Measurements from ENCODE around the gene C22orf15. TPM values are rescaled to one million over a fixed set of nuclear protein-coding genes. Genes with fewer than 3 reads are reported as not detected.

The C22orf15 gene
- total and polyA plus RNA-seq, 2 donors (not counting 3 experiments of a cell fraction or from before 2014, with no cell fraction given) = 0.86 TPM; not detected in 1

- no peak overlapping the region for H3K9ac ChIP-seq (replicated peaks; ENCODE audit: extremely low read depth, insufficient read depth, low read length)
- no peaks in the 10 kb centered on the region for H3K27me3 ChIP-seq (ENCODE audit: control insufficient read depth in 2 of 2, insufficient read depth in 2 of 2, low read length in 2 of 2)
- H3K4me3 ChIP-seq (replicated peaks in 1 of 3; ENCODE audit: insufficient read depth in 1 of 3, low read depth in 1 of 3, low read length in 3 of 3) = no peak overlapping the region
- dilution Hi-C loops (cut with MboI; ENCODE audit: extremely low pct_ligation_motif_present, low sequenced_read_pairs) = no loop called here
- ChIA-PET POLR2A (no interaction called here), CTCF (interaction anchor here (0.8 kb wide), 1 partner anchor 8 kb away, joined by 3 read pairs; no protein-coding TSS in a partner anchor)
- no peak overlapping the region for H3K27ac ChIP-seq (ENCODE audit: insufficient read depth, low read depth, low read length)
- FAIRE-seq (no peak), DNase-seq (ENCODE audit: low read depth, low spot score) (no peak)
- no TSS peak for BruUV-seq (replicated peaks)
- H3K79me2 ChIP-seq (ENCODE audit: control insufficient read depth, insufficient read depth, low read length) = no peaks in the 10 kb centered on the region
- no peaks in the 10 kb centered on the region for H3K9me1 ChIP-seq (replicated peaks; ENCODE audit: control insufficient read depth, extremely low read depth, insufficient read depth, low read length)
- H2AFZ ChIP-seq (ENCODE audit: low read depth, low read length) = no peak overlapping the region
- intact Hi-C loops (cut with micrococcal nuclease) = no loop called here
- TF ChIP-seq EZH2 (IDR thresholded peaks at IDR 0.05; ENCODE audit: borderline replicate concordance, low read depth, low read length, severe bottlenecking) = no peak
- no peak for TF ChIP-seq POLR2AphosphoS5 (IDR thresholded peaks at IDR 0.05; ENCODE audit: insufficient read depth, low read depth, low read length)
- TF ChIP-seq POLR2A (IDR thresholded peaks at IDR 0.05; ENCODE audit: low read depth, low read length) = no peak
- TF ChIP-seq GATA2 (IDR thresholded peaks at IDR 0.05; ENCODE audit: insufficient read depth, insufficient read length, low read depth, low read length) = no peak
- no peak for TF ChIP-seq MYC (IDR thresholded peaks at IDR 0.05; ENCODE audit: low read depth, low read length)
- TF ChIP-seq FOS (IDR thresholded peaks at IDR 0.05; ENCODE audit: borderline replicate concordance, insufficient read depth, low read length) = no peak
- H3K36me3 ChIP-seq (ENCODE audit: control insufficient read depth in 2 of 2, extremely low read depth in 1 of 2, insufficient read depth in 2 of 2, low read length in 2 of 2) = no peaks in the 10 kb centered on the region
- H3K4me1 ChIP-seq (ENCODE audit: control insufficient read depth, extremely low read depth, insufficient read depth, low read length) = peaks cover 10% of the 10 kb centered on the region
- H4K20me1 ChIP-seq (replicated peaks; ENCODE audit: control insufficient read depth, extremely low read depth, insufficient read depth, low read length) = no peaks in the 10 kb centered on the region
- H3K9me3 ChIP-seq (replicated peaks; ENCODE audit: control insufficient read depth, insufficient read depth, low read length) = no peaks in the 10 kb centered on the region
- no peak overlapping the region for H3K4me2 ChIP-seq (ENCODE audit: insufficient read depth, low read length)
Measured at GRCh38 chr22:23753385-23753784, 9.4 kb upstream of the C22orf15 start.

GRCh38 chr22:23754220-23754919, 8.4 kb upstream of the C22orf15 start, which contains the start of gene VPREB3:
Gene VPREB3 (minus strand): TSS chr22:23754425. CDS start chr22:23754363, 62 bp downstream.
- intact Hi-C loops (cut with micrococcal nuclease) = no loop called here
- Histone ChIP-seq H4K20me1 (replicated peaks; ENCODE audit: control insufficient read depth, extremely low read depth, insufficient read depth, low read length) (no peaks in the 10 kb centered on the region), H3K9ac (replicated peaks; ENCODE audit: extremely low read depth, insufficient read depth, low read length) (no peak within 1 kb of the TSS), H3K9me1 (replicated peaks; ENCODE audit: control insufficient read depth, extremely low read depth, insufficient read depth, low read length) (no peaks in the 10 kb centered on the region), H3K4me1 (ENCODE audit: control insufficient read depth, extremely low read depth, insufficient read depth, low read length) (peaks cover 10% of the 10 kb centered on the region), H3K27me3 (ENCODE audit: control insufficient read depth in 2 of 2, insufficient read depth in 2 of 2, low read length in 2 of 2) (no peaks in the 10 kb centered on the region), H3K4me3 (replicated peaks in 1 of 3; ENCODE audit: insufficient read depth in 1 of 3, low read depth in 1 of 3, low read length in 3 of 3) (no peak within 1 kb of the TSS), H3K9me3 (replicated peaks; ENCODE audit: control insufficient read depth, insufficient read depth, low read length) (no peaks in the 10 kb centered on the region), H3K4me2 (ENCODE audit: insufficient read depth, low read length) (no peak within 1 kb of the TSS), H3K27ac (ENCODE audit: insufficient read depth, low read depth, low read length) (no peak within 1 kb of the TSS), H3K79me2 (ENCODE audit: control insufficient read depth, insufficient read depth, low read length) (no peaks in the 10 kb centered on the region), H2AFZ (ENCODE audit: low read depth, low read length) (no peak within 1 kb of the TSS), H3K36me3 (ENCODE audit: control insufficient read depth in 2 of 2, extremely low read depth in 1 of 2, insufficient read depth in 2 of 2, low read length in 2 of 2) (no peaks in the 10 kb centered on the region)
- no TSS peak for BruUV-seq (replicated peaks)
- POLR2A ChIA-PET = no interaction called here
- no peak for DNase-seq (ENCODE audit: low read depth, low spot score)
- dilution Hi-C loops (cut with MboI; ENCODE audit: extremely low pct_ligation_motif_present, low sequenced_read_pairs) = no loop called here
- CTCF ChIA-PET = interaction anchor here (0.8 to 1.6 kb wide), 4 partner anchors 9 to 17 kb away, joined by 3 to 7 read pairs (median 4); partner anchors contain the start of gene CHCHD10
- TF ChIP-seq POLR2A (IDR thresholded peaks at IDR 0.05; ENCODE audit: low read depth, low read length) (no peak), MYC (IDR thresholded peaks at IDR 0.05; ENCODE audit: low read depth, low read length) (no peak), POLR2AphosphoS5 (IDR thresholded peaks at IDR 0.05; ENCODE audit: insufficient read depth, low read depth, low read length) (no peak), MAX (IDR thresholded peaks at IDR 0.05; ENCODE audit: insufficient read depth, insufficient read length) (no peak), GATA2 (IDR thresholded peaks at IDR 0.05; ENCODE audit: insufficient read depth, insufficient read length, low read depth, low read length) (no peak), FOS (IDR thresholded peaks at IDR 0.05; ENCODE audit: borderline replicate concordance, insufficient read depth, low read length) (no peak), EZH2 (IDR thresholded peaks at IDR 0.05; ENCODE audit: borderline replicate concordance, low read depth, low read length, severe bottlenecking) (no peak)
- no peak for FAIRE-seq
